ENCODE measurements around the gene CLEC11A. TPM values are rescaled to one million over a fixed set of nuclear protein-coding genes. Genes with fewer than 3 reads are reported as not detected.
A peak's percentile ranks its signal among the peaks of the same experiment; 100 is the strongest.

CLEC11A gene
- total RNA-seq, 1 experiment from 2014 or later: 7.6 TPM

- DNase-seq (ENCODE audit: low spot score): no peak
- peaks cover 42% of the 10 kb centered on the region for H3K27me3 Mint-ChIP-seq (ENCODE audit: low read depth)
- POLR2A ChIA-PET: interaction anchor here (1.1 kb wide), 1 partner anchor 10 kb away, joined by 3 read pairs; no protein-coding TSS in a partner anchor
- TF ChIP-seq STAT6 (CRISPR knock-in tag; conservative IDR thresholded peaks at IDR 0.05; ENCODE audit: low read depth) (no peak), ATF3 (CRISPR knock-in tag; conservative IDR thresholded peaks at IDR 0.05) (no peak), CDX4 (CRISPR knock-in tag; IDR thresholded peaks at IDR 0.05; ENCODE audit: borderline replicate concordance) (no peak), MYBL2 (CRISPR knock-in tag; IDR thresholded peaks at IDR 0.05) (no peak)
- H3K4me3 Mint-ChIP-seq: no peak overlapping the region
- H3K27ac Mint-ChIP-seq: no peak overlapping the region
- CTCF ChIA-PET: interaction anchor here (1.6 kb wide), 1 partner anchor 15 kb away, joined by 6 read pairs; no protein-coding TSS in a partner anchor
- H3K4me1 Mint-ChIP-seq: peaks cover 7% of the 10 kb centered on the region
- H3K9me3 Mint-ChIP-seq: no peaks in the 10 kb centered on the region
- ATAC-seq: no peak
- no peaks in the 10 kb centered on the region for H3K36me3 Mint-ChIP-seq
Measured at GRCh38 chr19:50739132-50739913, 16.2 kb downstream of the CLEC11A start.

- Mint-ChIP-seq H3K27ac (no peak overlapping the region), H3K27me3 (ENCODE audit: low read depth) (peaks cover 36% of the 10 kb centered on the region), H3K36me3 (no peaks in the 10 kb centered on the region), H3K4me3 (no peak overlapping the region), H3K9me3 (no peaks in the 10 kb centered on the region), H3K4me1 (peaks cover 7% of the 10 kb centered on the region)
- peak; percentile 70 for ATAC-seq
- no peak for TF ChIP-seq OVOL2 (CRISPR knock-in tag; IDR thresholded peaks at IDR 0.05; ENCODE audit: borderline replicate concordance)
- TF ChIP-seq JAZF1 (CRISPR knock-in tag; IDR thresholded peaks at IDR 0.05): no peak
- TF ChIP-seq E2F5 (CRISPR knock-in tag; IDR thresholded peaks at IDR 0.05): no peak
- no peak for TF ChIP-seq TP53 (CRISPR knock-in tag; IDR thresholded peaks at IDR 0.05)
- TF ChIP-seq ZNF219 (CRISPR knock-in tag; IDR thresholded peaks at IDR 0.05; ENCODE audit: borderline replicate concordance): no peak
- TF ChIP-seq E2F4 (CRISPR knock-in tag; IDR thresholded peaks at IDR 0.05; ENCODE audit: borderline replicate concordance, low read depth): no peak
- TF ChIP-seq ZNF263 (CRISPR knock-in tag; IDR thresholded peaks at IDR 0.05; ENCODE audit: low read depth): no peak
- POLR2A ChIA-PET: interaction anchor here (1.1 kb wide), 1 partner anchor 11 kb away, joined by 3 read pairs; no protein-coding TSS in a partner anchor
- CTCF ChIA-PET: interaction anchor here (1.6 kb wide), 1 partner anchor 15 kb away, joined by 6 read pairs; no protein-coding TSS in a partner anchor
- peak; percentile 71 for DNase-seq (ENCODE audit: low spot score)
Measured at GRCh38 chr19:50739914-50740426, 16.8 kb downstream of the CLEC11A start.

- ChIA-PET CTCF (interaction anchor here (0.7 kb wide), 1 partner anchor 21 kb away, joined by 3 read pairs; no protein-coding TSS in a partner anchor), POLR2A (interaction anchor here (0.6 kb wide), 1 partner anchor 16 kb away, joined by 3 read pairs; no protein-coding TSS in a partner anchor)
- Mint-ChIP-seq H3K27ac (no peak overlapping the region), H3K4me3 (no peak overlapping the region), H3K9me3 (no peaks in the 10 kb centered on the region), H3K36me3 (no peaks in the 10 kb centered on the region), H3K27me3 (ENCODE audit: low read depth) (peaks cover 27% of the 10 kb centered on the region), H3K4me1 (peaks cover 7% of the 10 kb centered on the region)
- DNase-seq (ENCODE audit: low spot score) (no peak), ATAC-seq (no peak)
- TF ChIP-seq KAT7 (CRISPR knock-in tag; IDR thresholded peaks at IDR 0.05; ENCODE audit: borderline replicate concordance): no peak
- no peak for TF ChIP-seq ZNF219 (CRISPR knock-in tag; IDR thresholded peaks at IDR 0.05; ENCODE audit: borderline replicate concordance)
- TF ChIP-seq NFYB (CRISPR knock-in tag; conservative IDR thresholded peaks at IDR 0.05; ENCODE audit: low read depth): no peak
- TF ChIP-seq ZBTB43 (CRISPR knock-in tag; IDR thresholded peaks at IDR 0.05): no peak
- TF ChIP-seq FOXP4 (CRISPR knock-in tag; IDR thresholded peaks at IDR 0.05): no peak
- TF ChIP-seq ESRRA (CRISPR knock-in tag; IDR thresholded peaks at IDR 0.05; ENCODE audit: borderline replicate concordance): no peak
Measured at GRCh38 chr19:50741179-50741933, 18.2 kb downstream of the CLEC11A start.
